Measurements from ENCODE around the gene CAMK1D.
A peak's percentile ranks its signal among the peaks of the same experiment; 100 is the strongest.
"Not testable (repeated sequence)": the region's sequence is repeated elsewhere in the genome, so short reads cannot be mapped to it uniquely, and the experiment has no call there.

CAMK1D gene

DNA sequence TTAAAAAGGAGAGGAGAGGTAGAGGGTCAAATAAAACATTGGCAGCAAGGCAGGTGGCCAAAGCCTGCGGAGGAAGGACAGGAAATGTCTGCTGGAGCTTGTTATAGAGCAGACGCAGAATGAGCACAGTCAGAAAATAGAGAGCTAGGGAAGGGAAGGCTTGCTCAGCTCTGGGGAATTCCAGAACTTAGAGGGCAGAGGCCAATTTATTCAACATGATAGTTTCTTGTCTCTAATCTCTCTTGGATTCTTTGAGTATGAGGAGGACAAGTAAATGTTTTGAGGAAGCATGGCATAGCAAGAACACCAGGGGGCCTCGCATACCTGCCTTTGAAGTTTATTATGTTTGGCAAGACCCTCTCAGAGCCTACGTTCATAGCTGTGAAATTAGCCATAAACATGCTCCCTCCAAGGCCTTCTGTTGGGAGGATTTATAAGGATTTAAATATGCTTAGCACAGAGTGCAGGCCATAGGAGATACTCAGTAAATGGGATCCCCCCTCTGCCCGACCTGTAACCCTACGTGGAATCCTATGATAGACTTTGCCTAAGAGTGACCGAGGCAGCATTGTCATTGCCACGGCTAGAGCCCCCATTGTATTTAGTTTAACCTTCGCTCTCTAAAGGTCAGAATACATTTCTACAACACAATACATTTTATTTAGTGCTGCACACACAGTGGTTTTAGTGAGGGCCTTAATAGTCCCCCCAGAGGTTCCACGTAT lies 358.3 kb downstream of the CAMK1D start:
- no peak for DNase-seq

DNA sequence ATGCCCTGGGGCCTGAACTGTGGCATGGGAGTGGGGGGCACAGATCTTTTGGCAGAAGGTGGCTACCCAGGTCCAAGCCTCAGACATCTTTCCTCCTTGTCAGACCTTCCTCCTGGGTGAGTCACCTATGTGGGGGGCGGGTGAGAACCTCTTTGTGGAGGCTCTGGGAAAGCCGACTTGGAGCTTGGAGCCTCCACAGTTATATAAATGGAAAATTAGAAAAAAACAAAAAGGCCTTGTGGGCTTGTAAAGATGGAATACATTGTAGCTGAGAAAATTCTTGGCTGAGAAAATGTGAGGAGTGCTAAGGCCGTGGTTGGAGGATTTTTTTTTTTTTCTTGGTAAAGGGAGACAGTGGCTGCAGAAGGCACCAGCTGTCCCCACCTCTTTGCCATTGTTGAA lies 359.7 kb downstream of the CAMK1D start:
- DNase-seq = no peak

DNA sequence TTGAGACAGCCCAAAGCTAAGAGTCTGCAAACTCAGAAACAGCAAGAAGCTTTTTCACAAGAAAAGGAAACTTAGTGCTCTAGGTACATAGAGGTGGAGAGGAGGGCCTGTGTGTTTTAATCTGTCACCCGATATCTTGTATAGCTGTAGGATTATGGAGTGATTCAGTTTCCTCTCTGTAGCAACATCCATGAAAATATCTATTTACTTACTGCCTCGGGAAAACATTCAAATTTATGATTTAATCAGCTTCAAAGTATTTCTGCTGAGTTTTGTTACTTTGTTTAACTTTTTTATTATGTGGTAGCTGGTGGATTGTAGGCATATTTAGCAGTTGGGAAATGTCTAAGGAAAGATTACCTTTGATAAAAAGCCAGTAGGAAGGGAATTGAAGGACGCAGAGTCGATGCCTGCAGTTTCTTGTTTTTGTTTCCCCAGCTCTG lies 360.2 kb downstream of the CAMK1D start:
- DNase-seq = no peak

DNA sequence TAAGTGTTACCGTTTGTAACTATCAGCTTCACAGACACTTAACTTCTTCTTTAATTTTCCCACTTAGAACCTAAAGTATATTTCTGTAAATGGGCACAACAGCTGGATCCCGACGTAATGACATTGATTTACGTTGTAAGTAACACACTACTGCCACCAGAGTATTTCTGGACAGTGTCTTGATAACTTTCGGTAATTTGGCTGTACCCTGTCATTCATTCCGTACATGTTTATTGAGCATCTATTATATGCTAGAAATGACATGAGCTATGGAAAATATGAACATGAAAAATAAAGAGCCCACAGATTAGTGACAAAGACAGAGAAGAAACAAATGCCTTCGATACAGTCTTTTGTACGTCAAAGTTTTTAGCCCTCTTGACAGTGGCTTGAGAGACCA lies 360.8 kb downstream of the CAMK1D start:
- no peak for DNase-seq

DNA sequence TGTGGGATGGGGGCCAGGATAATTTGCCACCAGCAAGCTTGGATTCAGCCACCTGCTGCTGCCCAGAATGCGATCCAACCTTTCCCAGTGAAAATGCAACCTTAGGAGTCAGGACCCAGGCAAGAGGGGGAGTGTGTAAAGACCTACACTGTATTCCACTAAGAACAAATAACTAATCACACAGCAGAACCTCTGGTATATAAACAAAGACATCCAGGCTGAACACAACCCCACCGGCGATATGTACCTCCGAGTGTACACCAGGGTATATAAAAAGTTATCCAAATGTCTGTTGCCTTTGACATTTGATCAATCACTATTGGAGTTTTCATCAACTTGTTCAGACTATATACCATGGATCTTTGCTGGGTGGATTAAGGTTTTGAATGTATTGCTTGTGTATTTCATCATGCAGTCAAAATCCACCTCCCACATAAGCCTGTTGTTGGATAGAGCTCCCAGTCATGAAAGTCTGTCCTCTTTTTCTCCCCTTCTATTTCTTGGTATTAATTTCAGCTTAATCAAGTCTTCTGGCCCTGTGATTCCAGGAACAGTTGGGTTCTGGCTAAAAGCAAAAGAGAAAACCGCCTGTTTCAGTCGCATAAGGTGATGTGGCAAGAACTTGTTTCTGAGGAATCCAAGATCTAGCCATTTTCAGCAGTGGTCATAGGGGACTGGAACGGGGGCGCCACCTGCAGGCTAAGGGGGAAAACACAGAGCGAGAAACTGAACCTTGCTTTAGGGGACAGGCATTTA lies 361.4 kb downstream of the CAMK1D start:
- DNase-seq = peak; percentile 82

DNA sequence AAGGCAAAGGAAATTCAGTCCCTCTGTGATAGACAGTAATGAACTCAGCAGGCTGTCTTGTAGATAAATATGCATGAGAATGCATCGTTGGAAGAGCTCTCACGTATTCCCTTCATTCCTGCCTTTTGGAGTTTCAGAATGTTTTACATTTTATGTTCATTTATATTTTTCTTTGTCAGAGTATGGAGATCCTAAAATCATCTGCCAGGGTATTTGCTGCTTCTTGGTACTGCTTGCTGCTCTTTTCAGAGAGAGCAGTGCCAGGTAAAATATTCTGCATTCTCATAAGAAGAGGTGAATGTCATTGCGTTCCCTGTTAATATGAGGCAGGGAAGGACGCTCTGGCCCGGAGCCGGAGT lies 362.0 kb downstream of the CAMK1D start:
- DNase-seq = no peak

DNA sequence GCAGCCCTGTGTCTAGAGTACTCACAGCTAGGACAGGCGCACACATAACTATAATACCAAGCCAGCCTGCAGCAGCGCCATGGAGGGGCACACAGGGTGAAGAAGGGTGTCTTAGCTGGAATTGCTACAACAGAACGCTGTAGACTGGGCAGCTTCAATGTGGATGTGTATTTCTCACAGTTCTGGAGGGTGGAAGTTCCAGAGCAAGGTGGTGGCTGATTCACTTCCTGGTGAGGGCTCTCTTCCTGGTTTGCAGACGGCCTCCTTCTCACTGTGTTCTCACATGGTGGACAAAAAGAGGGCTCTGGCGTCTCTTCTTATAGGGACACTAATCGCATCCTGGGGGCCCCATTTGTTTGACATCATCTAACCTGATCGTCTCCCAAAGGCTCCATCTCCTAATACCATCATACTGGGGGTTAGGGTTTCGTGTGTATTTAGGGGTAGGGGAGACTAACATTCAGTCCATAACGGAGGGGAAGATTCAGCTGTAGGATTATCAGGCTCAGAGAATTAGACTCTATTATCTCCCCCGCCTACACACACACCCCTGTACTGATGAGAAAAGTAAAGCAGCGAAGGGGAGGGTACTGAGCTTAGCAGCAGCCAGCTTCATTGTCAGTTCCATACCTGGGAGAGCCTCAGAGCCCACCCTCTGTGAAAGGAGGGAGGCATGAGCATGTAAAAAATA lies 363.1 kb downstream of the CAMK1D start:
- no peak for DNase-seq

DNA sequence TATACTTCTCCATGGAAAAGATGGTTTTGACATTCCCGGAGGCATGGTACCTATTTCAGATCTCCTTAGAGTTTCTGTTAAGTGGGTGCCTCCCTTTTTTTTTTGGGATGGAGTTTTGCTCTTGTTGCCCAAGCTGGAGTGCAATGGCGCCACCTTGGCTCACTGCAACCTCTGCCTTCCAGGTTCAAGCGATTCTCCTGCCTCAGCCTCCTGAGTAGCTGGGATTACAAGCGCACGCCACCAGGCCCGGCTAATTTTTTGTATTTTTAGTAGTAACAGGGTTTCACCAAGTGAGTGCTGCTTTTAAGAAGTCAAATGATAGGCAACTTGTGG lies 363.6 kb downstream of the CAMK1D start:
- DNase-seq = not testable (repeated sequence)

DNA sequence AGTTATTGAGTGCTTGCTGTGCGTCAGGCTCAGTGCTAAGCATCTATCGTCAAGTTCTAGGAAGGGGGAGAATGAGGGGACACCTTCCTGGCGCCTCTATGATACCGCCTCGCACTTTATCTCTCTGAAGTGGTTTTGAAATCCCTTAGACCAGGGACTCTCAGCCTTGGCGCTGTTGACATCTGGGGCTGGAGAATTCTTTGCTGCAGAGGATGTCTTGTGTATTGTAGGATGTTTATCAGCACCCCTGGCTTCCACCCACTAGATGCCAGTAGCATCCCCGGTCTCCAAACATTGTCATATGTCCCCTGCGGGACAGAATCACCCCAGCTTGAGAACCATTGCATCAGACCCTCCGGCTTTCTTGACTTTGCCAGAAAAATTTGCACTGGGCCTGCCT lies 366.7 kb downstream of the CAMK1D start:
- no peak for DNase-seq

DNA sequence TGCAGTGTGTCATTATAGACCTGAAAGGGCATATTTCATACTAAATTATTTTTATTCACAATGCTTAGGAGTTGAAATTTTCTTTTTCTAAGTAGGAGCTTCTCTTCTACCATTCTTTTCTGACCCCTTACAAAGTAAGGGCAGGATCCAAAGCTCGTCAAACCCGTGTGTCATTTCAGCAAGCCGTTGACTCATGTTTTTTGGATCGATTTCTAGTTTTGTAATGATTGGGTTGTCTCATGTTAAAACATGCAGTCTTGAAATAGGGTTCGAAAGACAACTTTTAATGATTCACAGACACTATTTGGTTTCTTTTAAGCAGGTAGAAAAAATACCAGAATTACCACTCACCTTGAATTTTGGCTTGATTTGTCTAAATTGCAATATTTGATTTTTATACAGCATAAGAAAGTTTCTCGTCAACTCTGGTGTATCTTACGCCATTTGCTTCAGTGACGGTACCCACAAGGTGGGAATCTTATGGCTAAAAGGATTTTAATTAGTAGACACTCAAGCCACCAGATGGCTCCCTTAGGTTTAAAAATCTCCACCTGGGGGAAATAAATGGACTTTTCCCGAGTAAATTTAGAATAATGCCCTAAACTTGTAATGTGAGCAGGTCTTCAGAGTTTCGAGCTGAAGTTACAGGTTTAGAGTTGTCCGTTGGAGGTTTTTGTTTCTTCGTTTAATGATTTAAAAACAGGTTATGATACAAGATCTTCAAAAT lies 368.8 kb downstream of the CAMK1D start:
- DNase-seq = no peak

DNA sequence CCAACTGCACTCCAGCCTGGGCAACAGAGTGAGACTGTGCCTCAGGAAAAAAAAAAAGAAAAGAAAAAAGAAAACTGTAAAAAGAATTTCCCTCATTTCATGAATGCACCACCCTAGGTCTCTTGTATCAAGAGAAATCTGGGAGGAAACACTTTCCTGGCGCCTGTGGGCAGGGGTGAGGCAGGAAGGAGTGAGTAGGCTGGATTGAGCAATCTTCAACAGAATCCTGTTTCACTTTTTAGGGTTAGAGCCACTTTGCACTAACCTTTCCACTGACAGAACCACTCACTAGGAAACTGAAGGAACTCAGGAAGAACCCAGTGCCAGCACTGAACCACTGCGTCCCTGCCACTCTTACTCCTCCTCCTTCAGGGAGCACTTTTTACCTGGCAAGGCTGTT lies 370.0 kb downstream of the CAMK1D start:
- DNase-seq = no peak

DNA sequence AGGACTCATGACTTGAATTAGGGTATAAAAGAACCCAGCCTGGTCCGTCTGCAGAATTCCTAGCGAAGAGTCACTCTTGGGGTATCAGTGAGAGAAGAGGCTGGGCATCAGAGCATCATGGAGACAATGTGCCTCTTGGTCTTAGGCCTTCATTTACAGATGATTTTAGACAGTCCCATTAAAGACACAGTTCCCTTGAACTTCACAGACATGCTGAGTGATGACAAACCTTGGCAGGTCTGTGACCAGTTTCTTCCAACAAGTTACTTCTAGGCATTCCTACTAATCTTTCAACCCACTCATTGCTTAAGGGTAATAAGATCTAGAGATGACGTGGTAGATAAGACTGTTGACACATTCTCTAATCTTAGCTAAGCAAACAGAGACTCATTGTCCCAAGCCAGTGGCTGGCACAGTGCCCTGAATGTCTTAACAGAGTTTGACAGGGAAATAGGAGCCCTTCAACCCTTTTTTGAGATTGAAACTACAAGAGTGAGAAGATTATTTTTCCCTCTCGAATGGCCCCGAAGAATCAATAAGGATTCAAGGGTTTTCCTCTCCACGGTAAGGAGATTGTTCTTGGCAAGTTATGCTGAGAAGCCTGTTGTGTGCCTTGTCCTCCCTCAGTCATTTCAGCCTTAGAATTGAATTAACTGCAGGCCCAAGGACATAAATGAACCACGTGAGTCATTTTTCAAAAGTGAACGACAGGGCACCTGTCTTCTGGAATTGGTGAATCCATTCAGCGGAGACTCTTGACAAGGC lies 371.1 kb downstream of the CAMK1D start:
- DNase-seq = peak; percentile 39 to 53

DNA sequence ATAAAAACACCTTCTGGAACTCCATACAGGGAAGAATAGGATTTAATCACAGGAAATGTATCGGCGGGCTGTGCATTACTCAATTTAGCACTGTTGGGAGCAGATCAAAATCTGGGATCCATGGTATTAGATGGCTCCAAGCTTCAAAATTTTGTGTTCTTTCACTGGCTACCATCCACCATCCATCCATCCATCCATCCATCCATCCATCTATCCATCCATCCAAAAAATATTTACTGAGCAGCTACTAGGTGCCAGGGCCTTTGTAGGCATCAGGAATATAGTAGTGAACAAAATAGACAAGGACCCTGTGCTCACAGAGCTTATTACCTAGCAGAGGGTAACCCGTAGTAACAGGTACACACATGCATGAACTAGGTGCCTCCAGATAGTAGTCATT lies 372.0 kb downstream of the CAMK1D start:
- DNase-seq = no peak

DNA sequence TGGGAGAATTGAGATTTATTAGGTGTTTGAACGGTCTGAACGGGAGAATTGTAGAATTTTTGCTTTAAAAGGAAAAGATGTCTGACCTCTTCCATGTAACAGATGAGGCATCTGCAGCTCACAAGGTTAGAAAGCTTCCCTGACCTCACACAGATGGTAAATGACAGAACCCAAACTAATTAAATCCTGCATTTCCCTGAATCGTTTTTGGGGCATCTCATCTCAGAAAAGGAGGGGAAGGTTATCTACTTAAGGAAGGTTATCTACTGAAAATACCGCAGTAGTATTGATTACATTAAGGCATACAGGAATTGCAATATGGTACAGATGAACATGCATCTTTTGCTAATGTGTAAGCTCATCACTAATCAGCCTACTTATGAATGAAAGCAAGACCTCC lies 373.9 kb downstream of the CAMK1D start:
- DNase-seq = no peak

DNA sequence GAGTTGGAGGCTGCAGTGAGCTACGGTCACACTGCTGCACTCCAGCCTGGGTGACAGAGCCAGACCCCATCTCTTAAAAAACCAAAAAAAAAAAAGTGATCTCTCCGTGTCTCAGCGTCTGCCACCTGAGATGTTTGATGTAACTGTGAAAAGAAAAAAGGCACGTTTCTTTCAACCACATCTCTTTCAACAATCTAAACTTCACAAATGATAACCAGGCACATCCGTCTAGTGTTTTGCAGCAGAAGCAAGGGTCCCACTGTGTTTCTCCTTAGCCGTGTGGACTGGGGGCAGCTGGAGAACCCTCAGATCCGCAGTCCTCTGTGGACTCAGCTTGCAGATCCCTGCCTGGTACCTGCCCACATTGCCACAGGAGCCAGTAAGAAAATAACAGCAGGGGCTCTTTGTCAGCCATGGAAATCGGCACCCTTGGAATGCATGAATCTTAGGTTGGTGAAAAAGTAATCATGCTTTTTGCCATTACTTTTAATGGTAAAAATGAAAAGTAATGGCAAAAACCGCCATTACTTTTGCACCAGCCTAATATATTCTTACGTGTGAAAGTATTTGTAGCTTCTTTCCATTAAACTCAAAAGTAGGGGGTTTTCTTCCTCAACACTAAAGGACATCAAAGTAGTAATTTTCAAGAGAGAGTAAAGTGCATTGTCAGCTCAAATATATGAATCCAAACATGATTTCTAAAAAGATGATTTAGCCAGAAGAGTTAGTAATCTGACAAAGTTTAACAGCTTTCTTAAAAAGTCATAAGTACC lies 375.6 kb downstream of the CAMK1D start:
- DNase-seq = no peak

DNA sequence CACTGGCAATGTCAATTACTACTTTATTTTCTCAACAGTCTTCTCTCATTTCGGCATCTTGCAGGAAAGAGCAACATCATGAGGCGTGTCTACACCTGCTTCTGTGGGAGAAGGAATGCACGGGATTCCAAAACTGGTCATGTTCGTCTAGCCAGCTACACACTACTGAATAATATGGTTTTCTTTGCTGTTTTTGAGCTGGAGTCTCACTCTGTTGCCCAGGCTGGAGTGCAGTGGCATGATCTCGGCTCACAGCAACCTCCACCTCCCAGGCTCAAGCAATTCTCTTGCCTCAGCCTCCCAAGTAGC lies 376.2 kb downstream of the CAMK1D start:
- not testable (repeated sequence) for DNase-seq

DNA sequence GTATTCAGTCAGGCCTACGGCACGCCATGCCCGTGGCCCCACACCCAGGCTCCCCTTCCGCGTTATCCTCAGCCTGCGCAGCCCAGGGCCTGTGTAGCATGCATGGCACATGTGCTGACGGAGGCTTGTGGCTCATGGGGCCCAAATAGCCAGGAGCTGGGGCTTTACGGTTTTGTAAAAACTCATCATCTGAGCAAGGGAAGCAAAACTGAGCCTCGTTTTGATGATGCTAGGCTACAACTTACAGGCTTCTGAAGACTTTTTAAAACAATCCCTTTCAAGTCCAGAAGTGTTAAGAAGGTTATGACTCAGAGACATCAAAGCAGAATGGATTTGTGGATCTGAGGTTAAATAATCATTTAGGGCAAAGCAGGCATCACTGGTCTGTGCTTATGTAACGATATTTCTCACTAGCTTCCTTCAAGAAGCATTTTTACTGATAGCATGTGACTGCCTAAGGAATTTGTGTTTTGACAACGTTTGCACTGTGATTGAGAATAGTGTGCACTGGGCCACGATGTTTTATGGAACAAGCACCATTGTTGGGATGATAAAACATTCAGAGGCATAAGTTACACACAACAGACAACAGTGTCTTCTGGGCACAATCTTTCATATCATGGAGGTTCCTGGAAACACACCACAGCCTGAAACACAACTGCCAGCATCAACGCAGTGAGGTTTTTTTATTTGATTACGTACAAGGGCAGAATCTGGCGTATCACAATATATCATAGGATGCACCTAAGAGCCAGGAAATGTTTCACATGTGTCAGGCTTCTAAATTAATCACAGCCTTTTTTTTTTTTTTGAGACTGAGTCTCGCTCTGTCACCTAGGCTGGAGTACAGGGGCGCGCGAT lies 377.9 kb downstream of the CAMK1D start:
- DNase-seq = peak in 1 of 2 donors; percentile 34

DNA sequence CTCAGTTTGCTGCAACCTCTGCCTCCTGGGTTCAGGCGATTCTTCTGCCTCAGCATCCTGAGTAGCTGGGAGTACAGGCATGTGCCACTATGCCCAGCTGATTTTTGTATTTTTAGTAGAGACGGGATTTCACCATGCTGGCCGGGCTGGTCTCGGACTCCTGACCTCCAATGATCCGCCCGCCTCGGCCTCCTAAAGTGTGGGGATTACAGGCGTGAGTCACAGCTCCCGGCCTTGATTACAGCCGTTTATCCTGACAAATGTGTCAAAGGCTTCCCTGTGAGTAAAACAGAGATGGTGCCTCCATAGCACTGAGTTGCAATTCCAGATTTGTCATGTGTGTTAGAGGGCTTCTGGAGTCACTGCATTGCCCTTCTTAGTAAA lies 378.5 kb downstream of the CAMK1D start:
- DNase-seq = no peak

DNA sequence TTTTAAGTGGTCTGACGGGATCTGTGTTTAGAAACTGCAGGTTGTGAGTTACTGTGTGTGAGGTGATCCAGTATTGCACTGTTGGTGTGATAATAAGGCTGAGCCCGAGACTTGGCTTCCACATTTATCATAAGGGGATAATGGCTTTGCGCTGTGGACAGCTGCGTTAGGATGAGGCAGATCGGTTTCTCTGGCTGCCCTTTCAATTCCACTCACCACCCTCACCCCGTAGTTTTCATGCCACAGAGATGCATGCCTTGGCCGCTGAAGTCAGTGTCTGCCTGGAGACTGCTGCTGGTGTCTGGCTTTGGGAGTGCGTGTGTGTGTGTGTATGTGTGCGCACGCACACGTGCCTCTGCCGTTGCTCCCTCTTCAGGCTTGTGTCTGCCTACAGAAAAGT lies 379.1 kb downstream of the CAMK1D start:
- DNase-seq = no peak

DNA sequence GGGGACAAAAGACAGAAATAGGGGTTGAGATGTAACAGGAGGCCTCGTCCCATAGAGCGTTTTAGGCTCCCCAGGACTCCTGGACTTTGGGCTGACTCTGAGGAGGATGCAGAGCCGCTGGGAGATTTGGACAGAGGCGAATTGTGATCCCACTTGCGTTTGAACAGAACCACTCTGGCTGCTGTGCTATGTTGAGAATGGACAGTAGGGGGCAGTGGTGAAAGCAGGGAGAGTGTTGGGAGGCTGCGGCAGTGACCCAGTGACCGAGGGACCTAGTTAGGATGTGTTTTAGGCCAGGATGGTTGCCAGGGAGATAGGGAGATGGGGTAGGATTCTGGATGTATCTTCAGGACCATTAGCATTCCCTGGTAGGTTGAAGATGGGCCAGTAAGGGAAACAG lies 380.5 kb downstream of the CAMK1D start:
- peak in 1 of 2 donors; percentile 21 for DNase-seq
